ENCODE measurements around the gene SSBP4.

GRCh38 chr19:18431351-18432197 is 12.4 kb downstream of the SSBP4 start:
- no peak for TF ChIP-seq POLR2AphosphoS5 (IDR thresholded peaks at IDR 0.05; ENCODE audit: low read depth, low read length)
- TF ChIP-seq, protein P1, sequence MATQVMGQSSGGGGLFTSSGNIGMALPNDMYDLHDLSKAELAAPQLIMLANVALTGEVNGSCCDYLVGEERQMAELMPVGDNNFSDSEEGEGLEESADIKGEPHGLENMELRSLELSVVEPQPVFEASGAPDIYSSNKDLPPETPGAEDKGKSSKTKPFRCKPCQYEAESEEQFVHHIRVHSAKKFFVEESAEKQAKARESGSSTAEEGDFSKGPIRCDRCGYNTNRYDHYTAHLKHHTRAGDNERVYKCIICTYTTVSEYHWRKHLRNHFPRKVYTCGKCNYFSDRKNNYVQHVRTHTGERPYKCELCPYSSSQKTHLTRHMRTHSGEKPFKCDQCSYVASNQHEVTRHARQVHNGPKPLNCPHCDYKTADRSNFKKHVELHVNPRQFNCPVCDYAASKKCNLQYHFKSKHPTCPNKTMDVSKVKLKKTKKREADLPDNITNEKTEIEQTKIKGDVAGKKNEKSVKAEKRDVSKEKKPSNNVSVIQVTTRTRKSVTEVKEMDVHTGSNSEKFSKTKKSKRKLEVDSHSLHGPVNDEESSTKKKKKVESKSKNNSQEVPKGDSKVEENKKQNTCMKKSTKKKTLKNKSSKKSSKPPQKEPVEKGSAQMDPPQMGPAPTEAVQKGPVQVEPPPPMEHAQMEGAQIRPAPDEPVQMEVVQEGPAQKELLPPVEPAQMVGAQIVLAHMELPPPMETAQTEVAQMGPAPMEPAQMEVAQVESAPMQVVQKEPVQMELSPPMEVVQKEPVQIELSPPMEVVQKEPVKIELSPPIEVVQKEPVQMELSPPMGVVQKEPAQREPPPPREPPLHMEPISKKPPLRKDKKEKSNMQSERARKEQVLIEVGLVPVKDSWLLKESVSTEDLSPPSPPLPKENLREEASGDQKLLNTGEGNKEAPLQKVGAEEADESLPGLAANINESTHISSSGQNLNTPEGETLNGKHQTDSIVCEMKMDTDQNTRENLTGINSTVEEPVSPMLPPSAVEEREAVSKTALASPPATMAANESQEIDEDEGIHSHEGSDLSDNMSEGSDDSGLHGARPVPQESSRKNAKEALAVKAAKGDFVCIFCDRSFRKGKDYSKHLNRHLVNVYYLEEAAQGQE (IDR thresholded peaks at IDR 0.05; ENCODE audit: insufficient read depth in 1 of 2, low read depth in 2 of 2, low read length in 2 of 2) = no peak
- TF ChIP-seq TAF1 (IDR thresholded peaks at IDR 0.05; ENCODE audit: borderline replicate concordance, insufficient read depth, low read length) = no peak
- TF ChIP-seq SIN3A (IDR thresholded peaks at IDR 0.05; ENCODE audit: borderline replicate concordance, insufficient read depth, low read length) = no peak
- no peak for TF ChIP-seq FOXP2 (optimal IDR thresholded peaks at IDR 0.05; ENCODE audit: borderline replicate concordance, extremely low read depth, extremely low read length, insufficient read depth)

All from PFSK-1 (cell line).